KMS-11 (cell line): ENCODE data around the gene LMOD1.

ENCODE experiments used
- H2AFZ ChIP-seq: fragments of 200-600 bp; sonication (generic); 2 replicates; pipeline ENCODE4 v1.6.1; 2016; ENCODE audit warnings: antibody characterized with exemption, mixed run types, low read depth
- H3K27ac ChIP-seq: fragments of 200-600 bp; sonication (generic); 2 replicates; pipeline ENCODE4 v1.6.1; 2016; ENCODE audit warnings: mild to moderate bottlenecking, mixed run types
- H3K27me3 ChIP-seq: fragments of 200-600 bp; sonication (generic); 2 replicates; pipeline ENCODE4 v1.6.1; 2017; ENCODE audit warnings: mild to moderate bottlenecking, low read depth, mixed run types, moderate library complexity; ENCODE audit not compliant: insufficient read depth
- H3K36me3 ChIP-seq: fragments of 200-600 bp; sonication (generic); 2 replicates; pipeline ENCODE4 v1.6.1; 2017; ENCODE audit warnings: mild to moderate bottlenecking, mixed run types; ENCODE audit not compliant: insufficient read depth
- H3K4me1 ChIP-seq: fragments of 200-600 bp; sonication (generic); 2 replicates; pipeline ENCODE4 v1.6.1; 2016; ENCODE audit warnings: mild to moderate bottlenecking, low read depth, mixed run types; ENCODE audit not compliant: poor library complexity, severe bottlenecking
- H3K4me2 ChIP-seq: fragments of 200-600 bp; sonication (generic); 2 replicates; pipeline ENCODE4 v1.7.0; 2016; ENCODE audit warnings: mild to moderate bottlenecking, mixed run types
- H3K4me3 ChIP-seq: fragments of 200-600 bp; sonication (generic); IDR thresholded peaks from 2 replicates; pipeline ENCODE4 v1.6.1; 2017; ENCODE audit warnings: low read depth, low read length, mixed read lengths; ENCODE audit not compliant: insufficient read depth
- H3K79me2 ChIP-seq: fragments of 200-600 bp; sonication (generic); 2 replicates; pipeline ENCODE4 v1.6.1; 2016; ENCODE audit warnings: low read depth, mixed run types; ENCODE audit not compliant: insufficient read depth
- H3K9ac ChIP-seq: fragments of 200-600 bp; sonication (generic); 2 replicates; pipeline ENCODE4 v1.6.1; 2016; ENCODE audit warnings: mild to moderate bottlenecking, mixed run types
- H4K20me1 ChIP-seq: fragments of 200-600 bp; sonication (generic); 2 replicates; pipeline ENCODE4 v1.6.1; 2016; ENCODE audit warnings: mild to moderate bottlenecking, mixed run types; ENCODE audit not compliant: insufficient read depth
- TF ChIP-seq, protein P1 (sequence below): fragments of 200-600 bp; sonication (generic); conservative IDR thresholded peaks from 2 replicates; pipeline ENCODE4 v1.6.1; 2017; ENCODE audit warnings: low read depth, mild to moderate bottlenecking, antibody characterized with exemption, low read length, moderate library complexity, mixed read lengths

LMOD1 gene

DNA sequence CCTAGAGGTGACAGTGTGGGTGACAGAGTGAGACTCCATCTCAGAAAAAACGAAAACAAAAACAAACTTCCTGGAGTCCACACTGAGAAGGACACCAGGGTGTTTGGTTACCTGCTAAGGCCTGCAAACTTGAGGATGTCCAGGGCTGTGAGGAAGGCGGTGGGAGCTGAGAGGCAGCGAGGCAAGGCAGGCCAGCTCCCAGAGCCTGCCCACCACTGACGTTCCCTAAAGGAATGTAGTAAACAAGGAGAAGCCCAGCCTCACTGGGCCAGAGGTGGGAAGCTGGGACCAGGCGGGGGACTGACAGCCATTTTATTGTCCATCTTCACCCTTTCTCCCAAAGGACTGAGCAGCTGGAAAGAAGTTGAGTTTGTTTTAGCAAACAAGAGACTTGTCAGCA, 33.5 kb downstream of the LMOD1 start:
- H2AFZ ChIP-seq, result no peak overlapping the region
- no peaks in the 10 kb centered on the region for H3K36me3 ChIP-seq
- H3K4me3 ChIP-seq, result no peak overlapping the region
- no peak overlapping the region for H3K4me2 ChIP-seq
- H3K27ac ChIP-seq, result no peak overlapping the region
- H3K27me3 ChIP-seq, result no peaks in the 10 kb centered on the region
- no peak overlapping the region for H3K9ac ChIP-seq
- no peaks in the 10 kb centered on the region for H4K20me1 ChIP-seq
- TF ChIP-seq, protein P1, sequence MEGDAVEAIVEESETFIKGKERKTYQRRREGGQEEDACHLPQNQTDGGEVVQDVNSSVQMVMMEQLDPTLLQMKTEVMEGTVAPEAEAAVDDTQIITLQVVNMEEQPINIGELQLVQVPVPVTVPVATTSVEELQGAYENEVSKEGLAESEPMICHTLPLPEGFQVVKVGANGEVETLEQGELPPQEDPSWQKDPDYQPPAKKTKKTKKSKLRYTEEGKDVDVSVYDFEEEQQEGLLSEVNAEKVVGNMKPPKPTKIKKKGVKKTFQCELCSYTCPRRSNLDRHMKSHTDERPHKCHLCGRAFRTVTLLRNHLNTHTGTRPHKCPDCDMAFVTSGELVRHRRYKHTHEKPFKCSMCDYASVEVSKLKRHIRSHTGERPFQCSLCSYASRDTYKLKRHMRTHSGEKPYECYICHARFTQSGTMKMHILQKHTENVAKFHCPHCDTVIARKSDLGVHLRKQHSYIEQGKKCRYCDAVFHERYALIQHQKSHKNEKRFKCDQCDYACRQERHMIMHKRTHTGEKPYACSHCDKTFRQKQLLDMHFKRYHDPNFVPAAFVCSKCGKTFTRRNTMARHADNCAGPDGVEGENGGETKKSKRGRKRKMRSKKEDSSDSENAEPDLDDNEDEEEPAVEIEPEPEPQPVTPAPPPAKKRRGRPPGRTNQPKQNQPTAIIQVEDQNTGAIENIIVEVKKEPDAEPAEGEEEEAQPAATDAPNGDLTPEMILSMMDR, result no peak
- H3K4me1 ChIP-seq, result no peaks in the 10 kb centered on the region
- no peaks in the 10 kb centered on the region for H3K79me2 ChIP-seq

DNA sequence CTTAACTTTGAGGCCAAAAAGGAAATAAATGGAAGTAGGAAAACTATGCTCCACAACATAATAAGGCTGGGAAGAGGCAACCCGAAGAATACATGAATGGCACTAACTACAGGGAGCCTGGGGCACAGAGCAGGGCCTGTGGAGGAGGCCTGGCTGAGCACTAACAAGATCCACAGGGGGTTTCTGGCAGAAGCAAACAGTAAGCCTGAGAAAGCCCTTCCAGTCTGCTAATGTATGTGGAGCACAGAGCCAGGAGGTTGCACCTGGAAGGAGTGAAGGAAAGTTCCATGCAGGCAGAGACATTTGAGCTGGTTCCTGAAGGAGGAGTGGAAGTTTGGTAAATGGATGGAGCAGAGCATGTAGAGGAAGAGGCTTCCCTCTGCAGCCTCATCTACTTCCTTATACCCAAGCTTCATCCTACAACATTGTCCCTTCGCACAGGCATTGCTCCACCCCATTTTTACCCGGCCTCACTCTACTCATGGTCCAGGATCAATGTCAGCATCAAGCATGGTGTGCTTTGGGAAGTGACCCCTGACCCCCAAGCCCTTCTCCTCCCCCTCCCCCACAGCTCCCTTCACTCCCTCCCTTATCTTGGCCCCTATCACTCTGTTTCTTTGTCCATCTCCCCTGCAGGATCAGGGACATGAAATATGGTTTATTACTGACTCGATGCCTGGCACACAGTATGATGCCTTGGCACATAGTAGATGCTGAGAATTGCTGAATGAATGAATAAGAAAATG, 34.3 kb downstream of the LMOD1 start:
- Histone ChIP-seq H4K20me1 (no peaks in the 10 kb centered on the region), H3K36me3 (no peaks in the 10 kb centered on the region), H3K79me2 (no peaks in the 10 kb centered on the region), H3K9ac (no peak overlapping the region), H3K27me3 (no peaks in the 10 kb centered on the region), H3K4me1 (no peaks in the 10 kb centered on the region), H3K4me2 (no peak overlapping the region), H2AFZ (no peak overlapping the region), H3K27ac (no peak overlapping the region), H3K4me3 (no peak overlapping the region)
- TF ChIP-seq, protein P1, result no peak

DNA sequence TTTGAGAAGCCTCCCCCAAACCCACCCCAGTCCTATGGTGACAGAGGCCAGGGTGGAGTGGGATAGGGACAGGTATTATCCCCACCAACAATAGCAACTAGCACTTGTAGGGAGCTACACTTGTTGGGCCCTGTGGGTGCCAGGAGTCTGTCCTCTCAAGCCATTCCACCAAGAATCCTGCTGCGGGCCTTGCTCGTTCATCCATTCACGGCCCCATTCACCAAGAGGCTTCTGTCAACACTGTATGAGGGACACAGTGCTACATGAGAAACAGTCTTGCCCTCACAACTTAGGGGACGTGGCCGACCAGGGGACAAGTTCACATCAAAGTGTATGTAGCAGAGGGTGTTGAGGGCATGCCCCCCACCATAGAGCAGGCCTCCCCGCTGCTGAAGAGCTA, 38.7 kb downstream of the LMOD1 start:
- no peak overlapping the region for H3K9ac ChIP-seq
- TF ChIP-seq, protein P1, result no peak
- H3K27me3 ChIP-seq, result no peaks in the 10 kb centered on the region
- H3K4me2 ChIP-seq, result no peak overlapping the region
- no peak overlapping the region for H2AFZ ChIP-seq
- H4K20me1 ChIP-seq, result no peaks in the 10 kb centered on the region
- H3K27ac ChIP-seq, result no peak overlapping the region
- no peaks in the 10 kb centered on the region for H3K4me1 ChIP-seq
- no peaks in the 10 kb centered on the region for H3K79me2 ChIP-seq
- no peaks in the 10 kb centered on the region for H3K36me3 ChIP-seq
- H3K4me3 ChIP-seq, result no peak overlapping the region

DNA sequence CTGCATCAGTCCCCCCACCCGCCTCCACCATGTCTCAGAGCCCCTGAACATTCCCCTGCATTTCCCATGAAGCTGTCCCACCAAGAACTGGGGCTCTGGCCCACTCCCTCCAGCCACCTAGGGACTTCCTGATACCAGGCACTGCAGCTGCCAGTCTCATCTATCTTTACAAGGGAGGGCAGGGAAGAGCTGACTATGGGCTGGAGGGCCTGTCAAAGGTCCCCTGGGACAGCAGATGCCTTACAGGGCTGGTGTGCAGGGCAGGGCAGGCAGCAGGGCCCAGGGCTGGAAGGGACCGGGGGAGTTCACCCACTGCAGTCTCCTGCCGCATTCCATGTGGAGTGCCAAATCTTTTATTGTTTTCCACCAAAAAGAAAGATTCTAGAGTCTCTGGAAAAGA, 40.0 kb downstream of the LMOD1 start:
- H3K27me3 ChIP-seq, result no peaks in the 10 kb centered on the region
- H3K79me2 ChIP-seq, result no peaks in the 10 kb centered on the region
- H3K9ac ChIP-seq, result no peak overlapping the region
- no peaks in the 10 kb centered on the region for H3K36me3 ChIP-seq
- no peaks in the 10 kb centered on the region for H3K4me1 ChIP-seq
- H3K4me2 ChIP-seq, result no peak overlapping the region
- H4K20me1 ChIP-seq, result no peaks in the 10 kb centered on the region
- no peak overlapping the region for H3K27ac ChIP-seq
- TF ChIP-seq, protein P1, result no peak
- no peak overlapping the region for H3K4me3 ChIP-seq
- no peak overlapping the region for H2AFZ ChIP-seq
